ENCODE results near the gene SLC51B. TPM values are rescaled to one million over a fixed set of nuclear protein-coding genes. Genes with fewer than 3 reads are reported as not detected.
"Not testable (repeated sequence)": the region's sequence is repeated elsewhere in the genome, so short reads cannot be mapped to it uniquely, and the experiment has no call there.

The SLC51B gene
- total and polyA plus RNA-seq, 8 donors: 0.39 to 19.3 (median 14.1) TPM

DNA sequence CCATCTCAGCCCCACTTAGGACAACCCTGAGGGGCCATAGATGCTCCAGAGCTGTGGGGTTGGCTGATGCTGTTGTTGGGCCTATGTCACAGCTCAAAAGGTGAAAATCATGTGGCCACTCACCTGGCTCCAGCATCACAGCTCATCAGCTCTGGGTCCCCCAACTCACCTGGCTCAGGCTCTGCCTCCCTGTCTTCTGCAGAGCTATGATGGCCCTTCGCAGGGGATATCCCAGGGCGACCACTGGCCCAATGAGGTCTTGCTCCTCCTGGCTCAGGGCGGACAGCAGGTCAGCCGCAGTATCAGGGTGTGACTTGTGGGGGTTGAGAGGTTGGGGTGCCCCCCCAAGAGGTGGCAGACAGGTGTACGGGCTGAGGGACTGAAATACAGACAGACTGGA, 54.1 kb downstream of the SLC51B start:
- H3K27me3 ChIP-seq: no peaks in the 10 kb centered on the region
- H3K9me3 ChIP-seq: no peaks in the 10 kb centered on the region
- no peak for DNase-seq
- TF ChIP-seq, protein P1, sequence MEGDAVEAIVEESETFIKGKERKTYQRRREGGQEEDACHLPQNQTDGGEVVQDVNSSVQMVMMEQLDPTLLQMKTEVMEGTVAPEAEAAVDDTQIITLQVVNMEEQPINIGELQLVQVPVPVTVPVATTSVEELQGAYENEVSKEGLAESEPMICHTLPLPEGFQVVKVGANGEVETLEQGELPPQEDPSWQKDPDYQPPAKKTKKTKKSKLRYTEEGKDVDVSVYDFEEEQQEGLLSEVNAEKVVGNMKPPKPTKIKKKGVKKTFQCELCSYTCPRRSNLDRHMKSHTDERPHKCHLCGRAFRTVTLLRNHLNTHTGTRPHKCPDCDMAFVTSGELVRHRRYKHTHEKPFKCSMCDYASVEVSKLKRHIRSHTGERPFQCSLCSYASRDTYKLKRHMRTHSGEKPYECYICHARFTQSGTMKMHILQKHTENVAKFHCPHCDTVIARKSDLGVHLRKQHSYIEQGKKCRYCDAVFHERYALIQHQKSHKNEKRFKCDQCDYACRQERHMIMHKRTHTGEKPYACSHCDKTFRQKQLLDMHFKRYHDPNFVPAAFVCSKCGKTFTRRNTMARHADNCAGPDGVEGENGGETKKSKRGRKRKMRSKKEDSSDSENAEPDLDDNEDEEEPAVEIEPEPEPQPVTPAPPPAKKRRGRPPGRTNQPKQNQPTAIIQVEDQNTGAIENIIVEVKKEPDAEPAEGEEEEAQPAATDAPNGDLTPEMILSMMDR (IDR thresholded peaks at IDR 0.05): no peak
- H3K27ac ChIP-seq: no peak overlapping the region
- ATAC-seq: no peak
- peaks cover 3 to 62% of the 10 kb centered on the region in 2 donors for H3K36me3 ChIP-seq
- no peaks in the 10 kb centered on the region for H3K4me1 ChIP-seq
- intact Hi-C loops (cut with DNase I): loop anchor here in 1 of 2 donors (10.0 kb wide), 1 partner anchor 65 kb away; no protein-coding TSS in a partner anchor
- H3K4me3 ChIP-seq: no peak overlapping the region

- ATAC-seq, H3K4me1 ChIP-seq, H3K27ac ChIP-seq, H3K9me3 ChIP-seq, H3K27me3 ChIP-seq, DNase-seq, H3K4me3 ChIP-seq: not testable (repeated sequence)
- H3K36me3 ChIP-seq: peaks cover 3 to 67% of the 10 kb centered on the region in 2 donors
- intact Hi-C loops (cut with DNase I): loop anchor here in 1 of 2 donors (10.0 kb wide), 1 partner anchor 65 kb away; no protein-coding TSS in a partner anchor
Observed at GRCh38 chr15:65099801-65100200, 54.6 kb downstream of the SLC51B start.

DNA sequence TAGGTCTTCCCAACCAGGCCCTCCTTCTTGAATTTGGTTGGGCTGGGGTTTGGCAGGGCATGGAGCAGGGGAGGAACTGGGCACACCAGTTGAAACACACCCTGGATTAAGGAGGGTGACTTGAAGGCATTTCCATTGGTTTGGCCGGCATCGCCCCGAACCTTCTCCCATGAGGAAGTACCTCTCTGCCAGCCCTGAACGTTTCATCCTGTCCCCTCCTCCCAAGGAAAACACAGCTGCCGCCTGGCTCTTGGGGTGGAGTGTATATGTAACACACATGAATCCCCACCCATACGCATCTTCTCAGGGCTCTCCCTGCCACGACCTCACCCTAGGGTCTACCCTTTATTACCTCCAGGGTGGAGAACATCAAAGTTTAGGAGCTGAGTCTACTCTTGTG, 55.3 kb downstream of the SLC51B start:
- DNase-seq: no peak
- TF ChIP-seq, protein P1 (IDR thresholded peaks at IDR 0.05): no peak
- peaks cover 3 to 73% of the 10 kb centered on the region in 2 donors for H3K36me3 ChIP-seq
- no peaks in the 10 kb centered on the region for H3K27me3 ChIP-seq
- no peak overlapping the region for H3K27ac ChIP-seq
- H3K4me3 ChIP-seq: no peak overlapping the region
- no peak for ATAC-seq
- intact Hi-C loops (cut with DNase I): no loop called here
- H3K4me1 ChIP-seq: no peaks in the 10 kb centered on the region
- H3K9me3 ChIP-seq: no peaks in the 10 kb centered on the region

DNA sequence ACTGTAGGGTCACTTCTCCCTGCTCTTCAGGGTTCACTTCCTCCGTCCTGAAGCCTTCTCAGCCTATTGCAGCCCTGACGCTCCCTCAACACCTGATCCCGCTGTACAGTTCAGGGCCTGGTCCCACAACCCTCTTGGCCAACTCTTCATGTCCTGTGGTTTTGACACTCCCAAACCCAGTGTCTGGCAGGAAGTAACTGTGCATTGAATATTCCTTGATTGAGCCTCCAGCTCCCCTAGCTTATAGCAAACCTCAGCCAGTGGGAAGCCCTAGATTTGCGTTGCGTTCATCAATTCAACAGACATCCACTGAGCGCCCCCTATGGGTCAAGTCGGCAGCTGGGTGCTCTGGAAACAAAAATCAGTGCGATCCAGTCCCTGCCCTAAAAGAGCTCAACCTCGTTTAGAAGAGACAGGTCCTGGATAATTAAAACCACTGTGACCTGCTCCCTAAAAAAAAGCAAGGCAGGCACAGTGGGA, 56.3 kb downstream of the SLC51B start:
- Histone ChIP-seq H3K36me3 (peaks cover 3 to 82% of the 10 kb centered on the region in 2 donors), H3K27ac (no peak overlapping the region), H3K9me3 (no peaks in the 10 kb centered on the region), H3K4me1 (no peaks in the 10 kb centered on the region), H3K27me3 (no peaks in the 10 kb centered on the region), H3K4me3 (no peak overlapping the region)
- ATAC-seq: peak; percentile 91
- intact Hi-C loops (cut with DNase I): no loop called here
- TF ChIP-seq, protein P1 (IDR thresholded peaks at IDR 0.05): peak; percentile 68 to 79
- peak in 3 of 4 donors; percentile 63 to 88 (median 74) for DNase-seq

GRCh38 chr15:65101891-65102708, 56.9 kb downstream of the SLC51B start:
- TF ChIP-seq, protein P1 (IDR thresholded peaks at IDR 0.05): no peak
- intact Hi-C loops (cut with DNase I): no loop called here
- no peak for DNase-seq
- Histone ChIP-seq H3K9me3 (no peaks in the 10 kb centered on the region), H3K36me3 (peaks cover 3 to 78% of the 10 kb centered on the region in 2 donors), H3K4me1 (no peaks in the 10 kb centered on the region), H3K4me3 (no peak overlapping the region), H3K27ac (no peak overlapping the region), H3K27me3 (no peaks in the 10 kb centered on the region)
- no peak for ATAC-seq

Data from left lung (tissue), 10 donors.